ENCODE measurements around the gene DYRK2. TPM values are rescaled to one million over a fixed set of nuclear protein-coding genes. Genes with fewer than 3 reads are reported as not detected.

DYRK2 gene
- total and polyA plus RNA-seq, 8 donors: 2.6 to 25.8 (median 12.2) TPM

DNA sequence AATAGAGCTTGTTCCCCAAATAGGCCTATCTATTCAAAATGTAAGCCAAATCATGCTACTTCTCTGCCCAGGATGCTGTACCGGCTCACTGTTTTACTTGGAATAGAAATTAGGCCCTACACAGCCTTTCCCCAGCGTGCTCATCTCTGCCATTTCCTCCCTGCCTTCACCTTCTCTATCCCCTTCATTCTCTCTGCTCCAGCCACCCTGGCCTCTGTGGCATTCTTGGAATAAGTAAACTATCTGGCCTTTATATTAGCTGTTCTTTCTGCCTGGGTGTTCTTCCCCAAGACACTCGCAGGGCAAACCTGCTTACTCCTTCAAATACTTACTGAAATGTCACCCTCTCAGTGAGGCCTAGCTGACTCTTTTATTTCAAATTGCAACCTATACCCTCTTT, 30.9 kb upstream of the DYRK2 start:
- no peaks in the 10 kb centered on the region for H3K9me3 ChIP-seq
- H3K27ac ChIP-seq: no peak overlapping the region
- H3K27me3 ChIP-seq: no peaks in the 10 kb centered on the region
- DNase-seq (no peak), FAIRE-seq (no peak), ATAC-seq (no peak)
- 92 to 94% methylated on average over 3 of the region's 3 CpGs for WGBS, 2 donors
- intact Hi-C loops (cut with DNase I): no loop called here
- H3K4me1 ChIP-seq: no peaks in the 10 kb centered on the region
- H3K36me3 ChIP-seq: no peaks in the 10 kb centered on the region
- TF ChIP-seq, protein P1, sequence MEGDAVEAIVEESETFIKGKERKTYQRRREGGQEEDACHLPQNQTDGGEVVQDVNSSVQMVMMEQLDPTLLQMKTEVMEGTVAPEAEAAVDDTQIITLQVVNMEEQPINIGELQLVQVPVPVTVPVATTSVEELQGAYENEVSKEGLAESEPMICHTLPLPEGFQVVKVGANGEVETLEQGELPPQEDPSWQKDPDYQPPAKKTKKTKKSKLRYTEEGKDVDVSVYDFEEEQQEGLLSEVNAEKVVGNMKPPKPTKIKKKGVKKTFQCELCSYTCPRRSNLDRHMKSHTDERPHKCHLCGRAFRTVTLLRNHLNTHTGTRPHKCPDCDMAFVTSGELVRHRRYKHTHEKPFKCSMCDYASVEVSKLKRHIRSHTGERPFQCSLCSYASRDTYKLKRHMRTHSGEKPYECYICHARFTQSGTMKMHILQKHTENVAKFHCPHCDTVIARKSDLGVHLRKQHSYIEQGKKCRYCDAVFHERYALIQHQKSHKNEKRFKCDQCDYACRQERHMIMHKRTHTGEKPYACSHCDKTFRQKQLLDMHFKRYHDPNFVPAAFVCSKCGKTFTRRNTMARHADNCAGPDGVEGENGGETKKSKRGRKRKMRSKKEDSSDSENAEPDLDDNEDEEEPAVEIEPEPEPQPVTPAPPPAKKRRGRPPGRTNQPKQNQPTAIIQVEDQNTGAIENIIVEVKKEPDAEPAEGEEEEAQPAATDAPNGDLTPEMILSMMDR (IDR thresholded peaks at IDR 0.05): no peak
- no peak overlapping the region for H3K4me3 ChIP-seq

DNA sequence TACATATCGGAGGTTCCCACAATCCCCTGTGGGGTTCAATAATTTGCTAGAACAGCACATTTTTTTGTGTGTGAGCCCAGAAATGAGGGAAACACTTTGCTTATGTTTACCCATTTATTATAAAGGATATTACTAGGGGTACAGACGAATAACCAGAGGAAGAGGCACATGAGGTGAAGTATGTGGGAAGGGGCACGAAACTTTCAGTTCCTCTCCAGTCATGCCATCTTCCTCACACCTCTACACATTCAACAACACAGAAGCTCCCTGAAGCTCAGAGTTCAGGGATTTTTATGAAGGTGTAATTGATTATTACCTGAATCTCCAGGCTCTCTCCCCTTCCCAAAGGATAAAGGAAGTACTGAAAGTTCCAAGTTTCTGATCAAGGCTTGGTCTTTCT, 30.2 kb upstream of the DYRK2 start:
- ATAC-seq (no peak), DNase-seq (no peak), FAIRE-seq (no peak)
- 87 to 91% methylated on average over 3 of the region's 3 CpGs for WGBS, 2 donors
- no peaks in the 10 kb centered on the region for H3K4me1 ChIP-seq
- H3K36me3 ChIP-seq: no peaks in the 10 kb centered on the region
- TF ChIP-seq, protein P1 (IDR thresholded peaks at IDR 0.05): no peak
- no peaks in the 10 kb centered on the region for H3K27me3 ChIP-seq
- H3K4me3 ChIP-seq: no peak overlapping the region
- H3K27ac ChIP-seq: no peak overlapping the region
- intact Hi-C loops (cut with DNase I): no loop called here
- no peaks in the 10 kb centered on the region for H3K9me3 ChIP-seq

DNA sequence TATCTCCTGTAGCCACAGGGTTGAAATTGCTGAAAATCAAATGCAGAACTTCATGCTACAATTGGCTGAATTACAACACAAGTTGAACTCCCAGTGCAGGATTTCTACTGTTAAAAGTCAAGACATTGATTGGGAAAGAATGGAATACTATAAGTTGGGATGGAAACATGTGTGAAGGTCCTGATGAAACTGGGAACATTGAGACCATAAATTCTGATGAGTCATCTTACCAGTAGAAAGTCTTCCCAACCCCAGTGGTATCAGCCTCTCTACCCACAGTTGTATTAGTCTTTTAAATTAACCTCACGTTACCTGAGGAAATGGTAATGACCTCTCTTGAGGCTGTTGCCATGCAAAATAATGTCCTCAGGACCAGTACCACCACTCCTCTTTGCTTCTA, 27.4 kb upstream of the DYRK2 start:
- WGBS, 2 donors: 86 to 96% methylated on average over 1 of the region's 1 CpG

DNA sequence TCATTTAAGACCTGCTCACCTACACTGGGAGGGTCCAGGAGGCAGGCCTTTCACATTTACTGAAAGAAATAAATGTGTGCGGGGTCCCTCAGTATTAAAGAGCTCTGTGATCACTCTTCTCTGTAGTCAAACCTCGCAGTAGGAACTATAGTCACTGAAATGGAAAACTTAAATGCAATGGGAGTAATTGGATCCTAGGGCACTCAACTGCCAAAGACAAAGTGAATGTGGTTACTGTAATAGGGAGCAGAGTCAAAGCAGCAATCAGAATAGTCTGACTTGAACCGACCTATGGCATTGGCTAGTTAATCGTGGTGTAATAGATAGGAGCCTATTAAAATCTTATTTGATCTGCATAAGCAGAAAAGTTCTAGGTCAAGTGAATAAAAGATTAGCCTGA, 26.6 kb upstream of the DYRK2 start:
- no peaks in the 10 kb centered on the region for H3K36me3 ChIP-seq
- WGBS, 2 donors: 87 to 88% methylated on average over 4 of the region's 4 CpGs
- DNase-seq (no peak), ATAC-seq (no peak), FAIRE-seq (no peak)
- intact Hi-C loops (cut with DNase I): no loop called here
- TF ChIP-seq, protein P1 (IDR thresholded peaks at IDR 0.05): no peak
- no peak overlapping the region for H3K4me3 ChIP-seq
- no peaks in the 10 kb centered on the region for H3K4me1 ChIP-seq
- no peak overlapping the region for H3K27ac ChIP-seq
- H3K27me3 ChIP-seq: no peaks in the 10 kb centered on the region
- no peaks in the 10 kb centered on the region for H3K9me3 ChIP-seq

More for the DNA sequence above, 27.4 kb upstream of the DYRK2 start:
- TF ChIP-seq, protein P1 (IDR thresholded peaks at IDR 0.05): no peak
- H3K4me3 ChIP-seq: no peak overlapping the region
- DNase-seq: no peak
- no peak for ATAC-seq
- H3K36me3 ChIP-seq: no peaks in the 10 kb centered on the region
- intact Hi-C loops (cut with DNase I): no loop called here
- no peaks in the 10 kb centered on the region for H3K27me3 ChIP-seq
- no peaks in the 10 kb centered on the region for H3K4me1 ChIP-seq
- no peak for FAIRE-seq
- H3K27ac ChIP-seq: no peak overlapping the region
- H3K9me3 ChIP-seq: no peaks in the 10 kb centered on the region

DNA sequence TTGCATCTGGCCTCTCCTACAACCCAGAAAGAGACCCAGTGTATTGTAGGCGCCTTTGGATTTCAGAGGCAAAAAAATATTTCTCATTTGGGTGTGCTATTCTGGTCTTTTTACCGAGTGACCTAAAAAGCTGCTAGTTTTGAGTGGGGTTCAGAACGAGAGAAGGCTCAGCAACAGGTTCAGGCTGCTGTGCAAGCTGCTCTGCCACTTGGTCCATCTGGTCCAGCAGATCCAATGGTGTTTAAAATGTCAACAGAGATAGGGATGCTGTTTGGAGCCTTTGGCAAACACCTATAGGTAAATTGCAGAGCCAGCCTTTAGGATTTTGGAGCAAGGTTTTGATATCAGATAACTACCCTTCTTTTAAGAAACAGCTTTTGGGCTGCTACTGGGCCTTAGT, 25.3 kb upstream of the DYRK2 start:
- DNase-seq: no peak
- H3K27me3 ChIP-seq: no peaks in the 10 kb centered on the region
- 85 to 93% methylated on average over 3 of the region's 3 CpGs for WGBS, 2 donors
- H3K9me3 ChIP-seq: no peaks in the 10 kb centered on the region
- FAIRE-seq: no peak
- H3K4me3 ChIP-seq: no peak overlapping the region
- H3K36me3 ChIP-seq: no peaks in the 10 kb centered on the region
- no peak overlapping the region for H3K27ac ChIP-seq
- intact Hi-C loops (cut with DNase I): no loop called here
- no peaks in the 10 kb centered on the region for H3K4me1 ChIP-seq
- no peak for ATAC-seq
- TF ChIP-seq, protein P1 (IDR thresholded peaks at IDR 0.05): no peak
